OCI-LY1 (cell line): Measurements from ENCODE around the gene MAGEA9B.

Source experiments
- H2AFZ ChIP-seq: fragments of 200-600 bp; sonication (generic), shearing (Covaris generic); 2 replicates; pipeline ENCODE4 v1.6.0; 2014; ENCODE audit warnings: antibody characterized with exemption, mild to moderate bottlenecking, low read length
- H3F3A ChIP-seq: fragments of 200-600 bp; sonication (generic), shearing (Covaris generic); 2 replicates; pipeline ENCODE4 v1.6.0; 2014; ENCODE audit warnings: mild to moderate bottlenecking, antibody characterized with exemption, low read length, moderate library complexity; ENCODE audit not compliant: insufficient read depth
- H3K27ac ChIP-seq: fragments of 200-600 bp; sonication (generic); 2 replicates; pipeline ENCODE4 v1.5.1; 2014; ENCODE audit warnings: low read length, mixed run types, mild to moderate bottlenecking, low read depth; ENCODE audit not compliant: poor library complexity, severe bottlenecking
- H3K27me3 ChIP-seq: fragments of 200-600 bp; sonication (generic); 2 replicates; pipeline ENCODE4 v1.6.0; 2014; ENCODE audit warnings: antibody characterized with exemption, mild to moderate bottlenecking, low read length, moderate library complexity; ENCODE audit not compliant: insufficient read depth
- H3K36me3 ChIP-seq: fragments of 200-600 bp; sonication (generic); 2 replicates; pipeline ENCODE4 v1.6.1; 2014; ENCODE audit warnings: mild to moderate bottlenecking, antibody characterized with exemption, low read length, moderate library complexity, mixed read lengths; ENCODE audit not compliant: insufficient read depth
- H3K4me1 ChIP-seq: fragments of 200-600 bp; sonication (generic); 2 replicates; pipeline ENCODE4 v1.5.1; 2014; ENCODE audit warnings: mild to moderate bottlenecking, low read length, moderate library complexity; ENCODE audit not compliant: insufficient read depth, severe bottlenecking
- H3K4me2 ChIP-seq: fragments of 200-600 bp; sonication (generic), shearing (Covaris generic); 2 replicates; pipeline ENCODE4 v1.6.1; 2014; ENCODE audit warnings: low read length
- H3K4me3 ChIP-seq: fragments of 200-600 bp; sonication (generic); 2 replicates; pipeline ENCODE4 v1.5.1; 2014; ENCODE audit warnings: low read length, low read depth, mild to moderate bottlenecking, mixed read lengths; ENCODE audit not compliant: poor library complexity, severe bottlenecking
- H3K79me2 ChIP-seq: fragments of 200-600 bp; shearing (Covaris generic); 2 replicates; pipeline ENCODE4 v1.6.1; 2016; ENCODE audit warnings: mixed run types, low read length, mixed read lengths; ENCODE audit not compliant: insufficient read depth
- H3K9ac ChIP-seq: fragments of 200-600 bp; sonication (generic), shearing (Covaris generic); 2 replicates; pipeline ENCODE4 v1.6.1; 2014; ENCODE audit warnings: mild to moderate bottlenecking, low read length, mixed read lengths
- H3K9me2 ChIP-seq: fragments of 200-600 bp; sonication (generic), shearing (Covaris generic); 2 replicates; pipeline ENCODE4 v1.6.1; 2014; ENCODE audit warnings: low read depth, mild to moderate bottlenecking, low read length, mixed read lengths
- H3K9me3 ChIP-seq: fragments of 200-600 bp; shearing (Covaris generic); 2 replicates; pipeline ENCODE4 v1.6.1; 2014; ENCODE audit warnings: low read length, mixed read lengths
- H4K20me1 ChIP-seq: fragments of 200-600 bp; sonication (generic), shearing (Covaris generic); 2 replicates; pipeline ENCODE4 v1.6.0; 2016; ENCODE audit warnings: mild to moderate bottlenecking, low read length; ENCODE audit not compliant: insufficient read depth
- EZH2 ChIP-seq: fragments of 200-600 bp; sonication (generic), shearing (Covaris generic); IDR thresholded peaks from 2 replicates; pipeline ENCODE4 v1.8.0; 2017; ENCODE audit warnings: borderline replicate concordance, mixed run types, mild to moderate bottlenecking, antibody characterized with exemption, low read length, moderate library complexity, mixed read lengths
- TF ChIP-seq, protein P1 (sequence below): fragments of 200-600 bp; sonication (generic), shearing (Covaris generic); IDR thresholded peaks from 2 replicates; pipeline ENCODE4 v1.5.1; 2017; ENCODE audit warnings: mild to moderate bottlenecking, antibody characterized with exemption, low read length, moderate library complexity, mixed read lengths

MAGEA9B gene

DNA sequence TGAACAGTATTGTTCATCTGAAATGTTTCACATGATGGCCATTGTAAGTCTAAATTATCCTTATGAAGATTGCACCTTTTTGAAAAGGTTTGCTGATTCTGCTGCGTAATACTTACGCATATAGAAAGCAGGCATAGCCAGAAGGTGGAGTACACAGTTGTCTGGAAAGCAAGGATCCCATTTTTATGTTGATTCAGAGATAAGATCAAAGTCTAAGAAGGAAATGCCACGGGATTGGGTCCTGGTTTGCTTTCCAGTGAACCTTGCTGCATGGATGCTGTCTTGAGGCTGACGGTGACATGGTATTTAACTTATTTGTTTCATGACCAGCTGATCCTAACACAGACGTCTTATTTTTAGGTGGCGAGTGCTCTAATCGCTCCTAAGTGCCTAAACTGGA, 15.5 kb downstream of the MAGEA9B start:
- Histone ChIP-seq H3K27ac (no peak overlapping the region), H3K36me3 (no peaks in the 10 kb centered on the region), H3K27me3 (no peaks in the 10 kb centered on the region), H4K20me1 (no peaks in the 10 kb centered on the region), H3K4me2 (no peak overlapping the region), H3K4me1 (no peaks in the 10 kb centered on the region), H3F3A (no peaks in the 10 kb centered on the region), H2AFZ (no peak overlapping the region), H3K9ac (no peak overlapping the region), H3K9me2 (no peaks in the 10 kb centered on the region), H3K79me2 (no peaks in the 10 kb centered on the region), H3K9me3 (no peaks in the 10 kb centered on the region), H3K4me3 (no peak overlapping the region)
- no peak for TF ChIP-seq EZH2
- TF ChIP-seq, protein P1, sequence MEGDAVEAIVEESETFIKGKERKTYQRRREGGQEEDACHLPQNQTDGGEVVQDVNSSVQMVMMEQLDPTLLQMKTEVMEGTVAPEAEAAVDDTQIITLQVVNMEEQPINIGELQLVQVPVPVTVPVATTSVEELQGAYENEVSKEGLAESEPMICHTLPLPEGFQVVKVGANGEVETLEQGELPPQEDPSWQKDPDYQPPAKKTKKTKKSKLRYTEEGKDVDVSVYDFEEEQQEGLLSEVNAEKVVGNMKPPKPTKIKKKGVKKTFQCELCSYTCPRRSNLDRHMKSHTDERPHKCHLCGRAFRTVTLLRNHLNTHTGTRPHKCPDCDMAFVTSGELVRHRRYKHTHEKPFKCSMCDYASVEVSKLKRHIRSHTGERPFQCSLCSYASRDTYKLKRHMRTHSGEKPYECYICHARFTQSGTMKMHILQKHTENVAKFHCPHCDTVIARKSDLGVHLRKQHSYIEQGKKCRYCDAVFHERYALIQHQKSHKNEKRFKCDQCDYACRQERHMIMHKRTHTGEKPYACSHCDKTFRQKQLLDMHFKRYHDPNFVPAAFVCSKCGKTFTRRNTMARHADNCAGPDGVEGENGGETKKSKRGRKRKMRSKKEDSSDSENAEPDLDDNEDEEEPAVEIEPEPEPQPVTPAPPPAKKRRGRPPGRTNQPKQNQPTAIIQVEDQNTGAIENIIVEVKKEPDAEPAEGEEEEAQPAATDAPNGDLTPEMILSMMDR = no peak

DNA sequence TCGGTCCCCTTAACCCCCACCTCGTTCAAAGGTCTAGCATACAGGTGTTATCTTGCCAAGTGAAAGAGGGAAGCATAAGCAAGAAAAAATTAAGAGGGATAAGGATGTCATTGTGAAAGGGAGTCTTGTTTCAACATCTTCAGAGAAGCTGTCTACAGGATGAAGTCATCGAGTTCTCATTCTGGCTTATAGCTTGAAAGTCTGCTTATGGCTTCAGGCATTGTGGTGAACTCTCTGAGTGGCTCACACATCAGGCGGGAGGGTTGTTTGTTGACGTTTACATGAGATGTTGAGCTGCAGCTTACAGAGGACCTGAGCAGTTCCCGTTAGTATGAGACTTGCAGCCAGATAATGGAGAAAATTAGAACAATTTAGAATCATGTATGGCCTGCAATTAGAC, 16.6 kb downstream of the MAGEA9B start:
- Histone ChIP-seq H3K4me1 (no peaks in the 10 kb centered on the region), H3K9me2 (no peaks in the 10 kb centered on the region), H3F3A (no peaks in the 10 kb centered on the region), H3K36me3 (no peaks in the 10 kb centered on the region), H2AFZ (no peak overlapping the region), H3K4me3 (no peak overlapping the region), H3K27ac (no peak overlapping the region), H3K4me2 (no peak overlapping the region), H3K9me3 (no peaks in the 10 kb centered on the region), H4K20me1 (no peaks in the 10 kb centered on the region), H3K27me3 (no peaks in the 10 kb centered on the region), H3K9ac (no peak overlapping the region), H3K79me2 (no peaks in the 10 kb centered on the region)
- no peak for TF ChIP-seq EZH2
- TF ChIP-seq, protein P1 = no peak

DNA sequence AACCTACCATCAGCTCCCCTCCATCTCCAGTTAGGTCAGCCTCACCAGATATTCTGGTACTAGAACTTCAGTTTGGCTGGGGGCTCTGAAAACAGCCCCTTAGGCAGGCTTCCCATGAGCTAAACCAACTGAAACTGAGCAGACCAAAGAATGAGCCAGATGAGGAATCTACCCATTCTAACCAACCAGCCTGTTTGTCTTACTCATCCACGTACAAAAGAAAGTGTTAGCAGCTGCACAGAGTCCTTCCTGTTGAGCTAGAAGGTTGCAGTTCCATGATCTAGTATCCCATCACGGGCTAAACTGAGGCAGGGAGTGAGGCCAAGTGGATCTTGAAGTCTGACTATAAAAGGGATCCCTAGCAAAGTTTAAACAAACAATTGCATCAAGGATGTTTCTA, 17.5 kb downstream of the MAGEA9B start:
- Histone ChIP-seq H3K27ac (no peak overlapping the region), H4K20me1 (no peaks in the 10 kb centered on the region), H3F3A (no peaks in the 10 kb centered on the region), H2AFZ (no peak overlapping the region), H3K9me2 (no peaks in the 10 kb centered on the region), H3K4me1 (no peaks in the 10 kb centered on the region), H3K27me3 (no peaks in the 10 kb centered on the region), H3K9me3 (no peaks in the 10 kb centered on the region), H3K4me2 (no peak overlapping the region), H3K79me2 (no peaks in the 10 kb centered on the region), H3K36me3 (no peaks in the 10 kb centered on the region), H3K9ac (no peak overlapping the region), H3K4me3 (no peak overlapping the region)
- TF ChIP-seq, protein P1 = no peak
- TF ChIP-seq EZH2 = no peak
